SU-DHL-6 (cell line): Measurements from ENCODE around the gene FRMD8.
A peak's percentile ranks its signal among the peaks of the same experiment; 100 is the strongest.

Source experiments
- EZH2phosphoT487 ChIP-seq: fragments of 200-600 bp; sonication (generic), shearing (Covaris generic); conservative IDR thresholded peaks from 2 replicates; pipeline ENCODE4 v1.6.1; 2018; ENCODE audit warnings: mild to moderate bottlenecking, antibody characterized with exemption, low read length, moderate library complexity, mixed read lengths
- TF ChIP-seq, protein P1 (sequence below): fragments of 200-600 bp; sonication (generic); IDR thresholded peaks from one replicate; pipeline ENCODE4 v1.5.1; 2017; ENCODE audit warnings: antibody characterized with exemption, mild to moderate bottlenecking, low read length, moderate library complexity; ENCODE audit not compliant: insufficient read depth, poor library complexity, severe bottlenecking

DNA sequence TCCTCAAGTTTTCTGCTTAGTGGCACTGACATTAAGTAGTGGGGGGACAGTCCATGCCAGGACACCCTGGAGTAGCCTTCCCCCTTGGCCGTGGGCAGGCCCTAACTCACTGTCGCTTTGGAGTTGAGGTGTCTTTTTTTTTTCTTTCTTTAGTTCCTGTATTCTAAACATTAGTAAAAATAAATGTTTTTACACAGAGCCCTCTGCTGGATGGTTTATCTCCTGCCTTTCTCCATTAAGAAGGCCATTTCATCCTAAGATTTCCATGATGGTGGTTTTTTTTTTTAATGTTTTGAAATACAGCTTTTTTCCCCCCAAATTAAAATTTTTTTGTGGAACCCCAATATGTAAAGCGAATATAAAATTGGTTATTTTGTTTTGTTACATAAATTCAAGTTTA, 33.7 kb upstream of the FRMD8 start:
- TF ChIP-seq, protein P1, sequence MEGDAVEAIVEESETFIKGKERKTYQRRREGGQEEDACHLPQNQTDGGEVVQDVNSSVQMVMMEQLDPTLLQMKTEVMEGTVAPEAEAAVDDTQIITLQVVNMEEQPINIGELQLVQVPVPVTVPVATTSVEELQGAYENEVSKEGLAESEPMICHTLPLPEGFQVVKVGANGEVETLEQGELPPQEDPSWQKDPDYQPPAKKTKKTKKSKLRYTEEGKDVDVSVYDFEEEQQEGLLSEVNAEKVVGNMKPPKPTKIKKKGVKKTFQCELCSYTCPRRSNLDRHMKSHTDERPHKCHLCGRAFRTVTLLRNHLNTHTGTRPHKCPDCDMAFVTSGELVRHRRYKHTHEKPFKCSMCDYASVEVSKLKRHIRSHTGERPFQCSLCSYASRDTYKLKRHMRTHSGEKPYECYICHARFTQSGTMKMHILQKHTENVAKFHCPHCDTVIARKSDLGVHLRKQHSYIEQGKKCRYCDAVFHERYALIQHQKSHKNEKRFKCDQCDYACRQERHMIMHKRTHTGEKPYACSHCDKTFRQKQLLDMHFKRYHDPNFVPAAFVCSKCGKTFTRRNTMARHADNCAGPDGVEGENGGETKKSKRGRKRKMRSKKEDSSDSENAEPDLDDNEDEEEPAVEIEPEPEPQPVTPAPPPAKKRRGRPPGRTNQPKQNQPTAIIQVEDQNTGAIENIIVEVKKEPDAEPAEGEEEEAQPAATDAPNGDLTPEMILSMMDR = peak; percentile 41
- no peak for TF ChIP-seq EZH2phosphoT487
